Activated T-cell treated with anti-CD3 and anti-CD28 coated beads for 24 hours (primary cell): Measurements from ENCODE around the gene RCBTB1.
"Not testable (repeated sequence)": the region's sequence is repeated elsewhere in the genome, so short reads cannot be mapped to it uniquely, and the experiment has no call there.

Experiments used
- DNase-seq: peaks from one replicate; pipeline ENCODE4 v3.0.0-alpha.2; 2020; ENCODE audit warnings: low read depth

Gene RCBTB1

GRCh38 chr13:49604570-49604969 is 19.2 kb upstream of the RCBTB1 start:
- DNase-seq = no peak

GRCh38 chr13:49602615-49603014 is 17.3 kb upstream of the RCBTB1 start:
- DNase-seq = not testable (repeated sequence)

- DNase-seq = no peak
Measured at GRCh38 chr13:49602005-49602404, 16.6 kb upstream of the RCBTB1 start.

GRCh38 chr13:49597043-49597641 is 11.8 kb upstream of the RCBTB1 start:
- no peak for DNase-seq

GRCh38 chr13:49596221-49596620 is 10.9 kb upstream of the RCBTB1 start:
- DNase-seq = no peak

GRCh38 chr13:49594576-49594975 is 9.2 kb upstream of the RCBTB1 start:
- DNase-seq = no peak

GRCh38 chr13:49593876-49594275 is 8.5 kb upstream of the RCBTB1 start:
- not testable (repeated sequence) for DNase-seq

GRCh38 chr13:49590714-49591113 is 5.4 kb upstream of the RCBTB1 start:
- DNase-seq = not testable (repeated sequence)

GRCh38 chr13:49587311-49587847 is 2.0 kb upstream of the RCBTB1 start:
- DNase-seq = no peak

GRCh38 chr13:49586717-49587116 is 1.4 kb upstream of the RCBTB1 start:
- DNase-seq = no peak

- DNase-seq = no peak
Measured at GRCh38 chr13:49584771-49585182, 581 bp downstream of the RCBTB1 start.

- DNase-seq = no peak
Measured at GRCh38 chr13:49580980-49581680, 4.2 kb downstream of the RCBTB1 start.

- no peak for DNase-seq
Measured at GRCh38 chr13:49579501-49579900, 5.9 kb downstream of the RCBTB1 start.

- no peak for DNase-seq
Measured at GRCh38 chr13:49571299-49572240, 13.8 kb downstream of the RCBTB1 start.

- DNase-seq = no peak
Measured at GRCh38 chr13:49569993-49570689, 15.2 kb downstream of the RCBTB1 start.

- DNase-seq = no peak
Measured at GRCh38 chr13:49567491-49567890, 17.9 kb downstream of the RCBTB1 start.

- DNase-seq = no peak
Measured at GRCh38 chr13:49566461-49566860, 18.9 kb downstream of the RCBTB1 start.

- DNase-seq = not testable (repeated sequence)
Measured at GRCh38 chr13:49565461-49565860, 19.9 kb downstream of the RCBTB1 start.

GRCh38 chr13:49563516-49563915 is 21.8 kb downstream of the RCBTB1 start:
- DNase-seq = no peak

GRCh38 chr13:49561062-49561410 is 24.3 kb downstream of the RCBTB1 start:
- DNase-seq = no peak

- DNase-seq = no peak
Measured at GRCh38 chr13:49560270-49561061, 24.9 kb downstream of the RCBTB1 start.
